Cardiac muscle cell (in vitro differentiated cells and primary cell): ENCODE data around the gene WNT4. TPM values are rescaled to one million over a fixed set of nuclear protein-coding genes. Genes with fewer than 3 reads are reported as not detected.
A peak's percentile ranks its signal among the peaks of the same experiment; 100 is the strongest.

ENCODE experiments used
- DNase-seq, 2 donors: peaks; one replicate each; pipeline versions ENCODE4 v3.0.0 to v3.0.0-alpha.2; 2010 to 2017; ENCODE audit warnings: low read depth in 1 of 2, low spot score in 1 of 2
- H3K27ac ChIP-seq: fragments of 200-600 bp; sonication (generic); 2 replicates; pipeline ENCODE4 v1.5.1; 2016
- H3K27me3 ChIP-seq: fragments of 200-600 bp; sonication (generic); 2 replicates; pipeline ENCODE4 v1.6.0; 2016; ENCODE audit warnings: control low read depth
- H3K36me3 ChIP-seq: fragments of 200-600 bp; sonication (generic); 2 replicates; pipeline ENCODE4 v1.5.1; 2016; ENCODE audit warnings: control low read depth
- H3K4me1 ChIP-seq: fragments of 200-600 bp; sonication (generic); 2 replicates; pipeline ENCODE4 v1.8.1; 2017; ENCODE audit warnings: low read depth, mild to moderate bottlenecking, mixed run types
- H3K4me3 ChIP-seq: fragments of 200-600 bp; sonication (generic); 2 replicates; pipeline ENCODE4 v1.5.1; 2016; ENCODE audit warnings: mild to moderate bottlenecking
- H3K9me3 ChIP-seq: fragments of 200-600 bp; sonication (generic); 2 replicates; pipeline ENCODE4 v1.5.1; 2017; ENCODE audit warnings: low read depth, mild to moderate bottlenecking, control low read depth
- polyA plus RNA-seq: library from polyadenylated mRNA; unstranded; fragments of >200 nt; fragmentation: Nextera tagmentation; extraction: Ambion mirVana; gene quantifications from 2 replicates; pipeline ENCODE4 v1.2.1, GENCODE V29; 2016
- total RNA-seq: library from RNA; depleted of rRNA; stranded (reverse); fragments of >200 nt; gene quantifications from 2 replicates; pipeline ENCODE4 v1.2.3, GENCODE V29; 2016
- TF ChIP-seq, protein P1 (sequence below): IDR thresholded peaks from 2 replicates; pipeline ENCODE4 v1.5.1; 2012; ENCODE audit warnings: low read depth, mild to moderate bottlenecking, low read length

WNT4 gene
- total RNA-seq (0.04 TPM in 1 of 2 replicates, not detected in the other), polyA plus RNA-seq (0.36 TPM in 1 of 2 replicates, not detected in the other)

DNA sequence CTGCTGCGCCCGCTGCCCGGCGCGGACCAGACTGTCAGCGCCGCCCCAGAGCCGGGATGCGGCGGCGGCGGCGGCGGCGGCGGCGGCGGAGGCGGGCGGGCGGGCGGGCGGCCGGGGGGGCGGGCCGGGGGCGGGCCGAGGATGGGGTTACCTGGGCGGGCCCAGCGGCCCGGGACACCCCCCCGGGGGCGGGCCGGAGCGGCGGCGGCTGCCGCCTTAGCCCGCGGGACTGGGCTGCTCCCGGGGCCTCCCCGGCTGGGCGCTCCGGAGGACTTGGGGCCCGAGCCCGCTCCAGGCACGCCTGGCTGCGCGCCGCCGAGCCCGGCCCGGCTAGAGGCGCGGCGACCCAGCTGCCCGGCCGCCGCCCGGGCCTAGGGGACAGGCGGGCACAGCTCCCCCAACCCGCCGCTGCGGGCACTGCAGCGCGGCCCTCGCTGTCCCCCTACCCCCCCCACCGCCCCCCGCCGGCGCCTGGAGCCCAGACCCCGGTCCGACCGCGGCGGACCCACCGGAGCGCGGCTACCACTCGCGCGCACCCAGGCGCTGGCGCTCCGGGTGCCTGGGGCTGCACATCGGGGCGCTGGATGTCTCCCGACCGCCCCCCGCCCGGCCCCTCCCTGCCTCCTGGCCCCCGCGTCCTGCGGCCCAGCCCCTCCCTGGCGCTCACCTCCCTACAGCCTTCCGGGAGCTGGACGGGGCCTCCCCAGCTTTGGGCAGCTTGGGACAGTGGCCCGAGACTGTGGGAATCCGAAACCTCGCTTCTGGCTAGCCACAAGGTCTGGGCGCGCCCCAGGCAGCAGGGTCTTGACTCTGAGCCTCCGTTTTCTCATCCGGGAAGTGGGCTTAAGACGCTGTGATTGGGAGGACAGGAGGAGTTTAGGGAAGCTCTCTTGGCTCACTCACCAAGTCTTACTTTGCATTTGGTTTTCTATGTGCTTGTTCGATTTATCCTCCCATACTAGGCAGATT is at the start of gene WNT4:
WNT4 (minus strand) TSS at position 33 of the 969 bp plus-strand sequence. CDS start 175 bp downstream, outside the sequence.
- Histone ChIP-seq H3K27ac (no peak within 1 kb of the TSS), H3K27me3 (peaks cover 88% of the 10 kb centered on the region), H3K36me3 (no peaks in the 10 kb centered on the region), H3K4me3 (peak within 1 kb of the TSS; percentile 50), H3K9me3 (no peaks in the 10 kb centered on the region), H3K4me1 (no peaks in the 10 kb centered on the region)
- peak; percentile 33 to 77 for DNase-seq
- TF ChIP-seq, protein P1, sequence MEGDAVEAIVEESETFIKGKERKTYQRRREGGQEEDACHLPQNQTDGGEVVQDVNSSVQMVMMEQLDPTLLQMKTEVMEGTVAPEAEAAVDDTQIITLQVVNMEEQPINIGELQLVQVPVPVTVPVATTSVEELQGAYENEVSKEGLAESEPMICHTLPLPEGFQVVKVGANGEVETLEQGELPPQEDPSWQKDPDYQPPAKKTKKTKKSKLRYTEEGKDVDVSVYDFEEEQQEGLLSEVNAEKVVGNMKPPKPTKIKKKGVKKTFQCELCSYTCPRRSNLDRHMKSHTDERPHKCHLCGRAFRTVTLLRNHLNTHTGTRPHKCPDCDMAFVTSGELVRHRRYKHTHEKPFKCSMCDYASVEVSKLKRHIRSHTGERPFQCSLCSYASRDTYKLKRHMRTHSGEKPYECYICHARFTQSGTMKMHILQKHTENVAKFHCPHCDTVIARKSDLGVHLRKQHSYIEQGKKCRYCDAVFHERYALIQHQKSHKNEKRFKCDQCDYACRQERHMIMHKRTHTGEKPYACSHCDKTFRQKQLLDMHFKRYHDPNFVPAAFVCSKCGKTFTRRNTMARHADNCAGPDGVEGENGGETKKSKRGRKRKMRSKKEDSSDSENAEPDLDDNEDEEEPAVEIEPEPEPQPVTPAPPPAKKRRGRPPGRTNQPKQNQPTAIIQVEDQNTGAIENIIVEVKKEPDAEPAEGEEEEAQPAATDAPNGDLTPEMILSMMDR = no peak

- Histone ChIP-seq H3K9me3 (no peaks in the 10 kb centered on the region), H3K4me1 (no peaks in the 10 kb centered on the region), H3K4me3 (no peak overlapping the region), H3K27me3 (peaks cover 4% of the 10 kb centered on the region), H3K36me3 (no peaks in the 10 kb centered on the region), H3K27ac (no peak overlapping the region)
- no peak for DNase-seq
- TF ChIP-seq, protein P1 = no peak
These were observed 47.8 kb upstream of the WNT4 start for GRCh38 chr1:22190731-22191130.

- H3K27ac ChIP-seq = no peak overlapping the region
- H3K9me3 ChIP-seq = no peaks in the 10 kb centered on the region
- no peaks in the 10 kb centered on the region for H3K4me1 ChIP-seq
- peaks cover 4% of the 10 kb centered on the region for H3K27me3 ChIP-seq
- H3K36me3 ChIP-seq = no peaks in the 10 kb centered on the region
- TF ChIP-seq, protein P1 = no peak
- no peak overlapping the region for H3K4me3 ChIP-seq
- no peak for DNase-seq
These were observed 47.4 kb upstream of the WNT4 start for GRCh38 chr1:22190251-22190650.

GRCh38 chr1:22189619-22190018 is 46.7 kb upstream of the WNT4 start:
- no peaks in the 10 kb centered on the region for H3K36me3 ChIP-seq
- H3K9me3 ChIP-seq = no peaks in the 10 kb centered on the region
- DNase-seq = no peak
- H3K4me3 ChIP-seq = no peak overlapping the region
- no peak overlapping the region for H3K27ac ChIP-seq
- no peaks in the 10 kb centered on the region for H3K4me1 ChIP-seq
- peaks cover 10% of the 10 kb centered on the region for H3K27me3 ChIP-seq
- TF ChIP-seq, protein P1 = no peak

DNA sequence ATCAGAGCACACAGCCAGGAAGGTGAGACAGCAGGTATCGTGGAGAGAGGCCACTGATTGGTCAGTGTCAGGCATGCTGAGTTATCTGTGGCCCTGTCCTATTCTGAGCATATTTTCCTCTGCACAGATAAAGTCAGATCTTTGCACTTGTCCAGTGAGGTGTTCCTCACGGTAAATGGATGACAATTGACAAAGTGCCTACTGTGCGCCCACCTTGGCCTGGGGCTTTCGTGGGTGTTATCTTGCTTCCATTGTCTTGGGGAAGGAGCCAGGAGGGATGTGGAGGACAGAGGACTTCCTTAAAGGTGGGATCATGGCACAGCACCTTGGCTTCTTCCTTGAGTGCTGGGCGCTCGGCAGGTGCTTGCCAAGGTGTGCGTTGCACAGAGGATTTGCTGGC is 46.0 kb upstream of the WNT4 start:
- DNase-seq = no peak
- H3K4me3 ChIP-seq = no peak overlapping the region
- peaks cover 10% of the 10 kb centered on the region for H3K27me3 ChIP-seq
- TF ChIP-seq, protein P1 = no peak
- no peaks in the 10 kb centered on the region for H3K4me1 ChIP-seq
- H3K36me3 ChIP-seq = no peaks in the 10 kb centered on the region
- H3K9me3 ChIP-seq = no peaks in the 10 kb centered on the region
- H3K27ac ChIP-seq = no peak overlapping the region
